K562 (cell line): Measurements from ENCODE around the gene ARL6IP1. TPM values are rescaled to one million over a fixed set of nuclear protein-coding genes. Genes with fewer than 3 reads are reported as not detected.
A peak's percentile ranks its signal among the peaks of the same experiment; 100 is the strongest.

Experiments used
- BMI1 ChIP-seq: fragments of 150-350 bp; IDR thresholded peaks from 2 replicates; pipeline ENCODE4 v1.6.1; 2014; ENCODE audit warnings: low read length
- BRCA1 ChIP-seq, 2 experiments: fragments of 450-650 bp in 1 of 2; sonication (generic) in 1 of 2; formaldehyde crosslinking in 1 of 2; IDR thresholded peaks; 2 replicates each; pipeline versions ENCODE4 v1.5.0 to v1.6.1; 2017 to 2020; ENCODE audit warnings: mild to moderate bottlenecking in 1 of 2, missing genetic modification reagents in 1 of 2
- CAMTA2 ChIP-seq: fragments of 250-450 bp; sonication (Bioruptor Pico); conservative IDR thresholded peaks from 2 replicates; pipeline ENCODE4 v1.5.1; 2022
- CREB1 ChIP-seq, 2 experiments: sonication (generic) in 1 of 2; formaldehyde crosslinking in 1 of 2; IDR thresholded peaks; 2 replicates each; pipeline versions ENCODE4 v1.6.1 to v1.8.0; 2012 to 2022; ENCODE audit warnings: inconsistent platforms in 1 of 2, mild to moderate bottlenecking in 1 of 2, missing genetic modification reagents in 1 of 2, moderate library complexity in 1 of 2
- EWSR1 ChIP-seq: fragments of 450-650 bp; IDR thresholded peaks from 2 replicates; pipeline ENCODE4 v1.6.1; 2018; ENCODE audit warnings: borderline replicate concordance, mild to moderate bottlenecking, low read depth, moderate library complexity; ENCODE audit not compliant: partially characterized antibody
- FOSL1 ChIP-seq: fragments of 200-800 bp; sonication (Bioruptor generic); conservative IDR thresholded peaks from 2 replicates; pipeline ENCODE4 v1.6.1; 2016; ENCODE audit warnings: missing genetic modification characterization, missing compliant biosample characterization
- GABPB2 ChIP-seq: fragments of 250-450 bp; sonication (Bioruptor Pico); conservative IDR thresholded peaks from 2 replicates; pipeline ENCODE4 v1.5.1; 2021; ENCODE audit warnings: mild to moderate bottlenecking
- IRF1 ChIP-seq: sonication (generic); formaldehyde crosslinking; IDR thresholded peaks from 2 replicates; pipeline ENCODE4 v1.8.0; 2022; ENCODE audit warnings: missing genetic modification reagents, mild to moderate bottlenecking, borderline replicate concordance
- NCOA2 ChIP-seq, 2 experiments: fragments of 450-650 bp; IDR thresholded peaks; 2 replicates each; pipeline ENCODE4 v1.6.1; 2018; ENCODE audit warnings: mild to moderate bottlenecking in 2 of 2, moderate library complexity in 1 of 2; ENCODE audit not compliant: partially characterized antibody in 2 of 2
- PCBP2 ChIP-seq: fragments of 200-400 bp; formaldehyde crosslinking; IDR thresholded peaks from 2 replicates; pipeline ENCODE4 v1.6.1; 2018; ENCODE audit warnings: low read length, low read depth, mild to moderate bottlenecking, moderate library complexity; ENCODE audit not compliant: poor library complexity, severe bottlenecking
- PHF21A ChIP-seq: fragments of 450-650 bp; IDR thresholded peaks from 2 replicates; pipeline ENCODE4 v1.6.1; 2017; ENCODE audit warnings: low read depth, borderline replicate concordance
- U2AF1 ChIP-seq: fragments of 200-400 bp; formaldehyde crosslinking; optimal IDR thresholded peaks from 2 replicates; pipeline ENCODE3; 2017; ENCODE audit warnings: mild to moderate bottlenecking, low read depth, low read length, moderate library complexity
- ZBED1 ChIP-seq: IDR thresholded peaks from 2 replicates; pipeline ENCODE4 v1.6.1; 2014
- ZBTB8A ChIP-seq: fragments of 450-650 bp; IDR thresholded peaks from 2 replicates; pipeline ENCODE4 v1.6.1; 2018; ENCODE audit warnings: mild to moderate bottlenecking, moderate library complexity; ENCODE audit not compliant: partially characterized antibody
- ZFP30 ChIP-seq: fragments of 250-450 bp; sonication (Bioruptor Pico); IDR thresholded peaks from 2 replicates; pipeline ENCODE4 v1.8.0; 2022; ENCODE audit warnings: moderate library complexity, mild to moderate bottlenecking, inconsistent platforms, borderline replicate concordance
- ZNF12 ChIP-seq: sonication (generic); formaldehyde crosslinking; IDR thresholded peaks from 2 replicates; pipeline ENCODE4 v1.4.0; 2020; ENCODE audit warnings: mild to moderate bottlenecking, missing genetic modification reagents
- ZNF143 ChIP-seq: sonication (generic); formaldehyde crosslinking; IDR thresholded peaks from 2 replicates; pipeline ENCODE4 v1.9.0; 2022; ENCODE audit warnings: mild to moderate bottlenecking, missing genetic modification reagents
- ZNF239 ChIP-seq: fragments of 250-450 bp; sonication (Bioruptor Pico); IDR thresholded peaks from 2 replicates; pipeline ENCODE4 v1.4.0; 2020; ENCODE audit warnings: mild to moderate bottlenecking
- ZNF347 ChIP-seq: fragments of 450-650 bp; formaldehyde crosslinking; IDR thresholded peaks from 2 replicates; pipeline ENCODE4 v1.4.0; 2020; ENCODE audit warnings: low read depth, mild to moderate bottlenecking, moderate library complexity
- ZNF76 ChIP-seq: fragments of 250-450 bp; sonication (Bioruptor Pico); IDR thresholded peaks from 2 replicates; pipeline ENCODE4 v1.4.0; 2020; ENCODE audit warnings: mild to moderate bottlenecking, moderate library complexity, borderline replicate concordance
- ZNF778 ChIP-seq: fragments of 450-650 bp; formaldehyde crosslinking; IDR thresholded peaks from 2 replicates; pipeline ENCODE4 v1.4.0; 2020; ENCODE audit warnings: mild to moderate bottlenecking, moderate library complexity
- polyA plus RNA-seq, 8 experiments: library from polyadenylated mRNA; depleted of rRNA in 4 of 8; stranded (reverse) in 5 of 8; unstranded in 3 of 8; fragments of >200 nt; fragmentation: Nextera tagmentation in 2 of 8; fragmentation: Illumina TruSeq in 1 of 8; extraction: Ambion mirVana in 2 of 8; extraction: Trizol in 1 of 8; gene quantifications; 2 replicates each; pipeline versions ENCODE4 v1.2.1 to v1.2.3, GENCODE V29; 2011 to 2014; ENCODE audit warnings: inconsistent platforms in 1 of 8, missing spikeins in 1 of 8
- total RNA-seq, 7 experiments: library from RNA; depleted of rRNA in 6 of 7; stranded (reverse); fragments of >200 nt in 6 of 7; fragmentation: Illumina TruSeq in 2 of 7; extraction: Trizol in 2 of 7; gene quantifications; 2 replicates each; pipeline versions ENCODE4 v1.2.1 to v1.2.3, GENCODE V29; 2011 to 2021; ENCODE audit warnings: low replicate concordance in 1 of 7
- TF ChIP-seq, protein P1 (sequence below): IDR thresholded peaks from 2 replicates; pipeline ENCODE4 v1.6.1; 2014; ENCODE audit warnings: antibody characterized with exemption
- TF ChIP-seq, protein P2 (sequence below): fragments of 450-650 bp; conservative IDR thresholded peaks from 2 replicates; pipeline ENCODE4 v1.6.1; 2016; ENCODE audit warnings: missing genetic modification characterization, low read depth, mild to moderate bottlenecking, missing compliant biosample characterization, moderate library complexity
- TF ChIP-seq, protein P3 (sequence below): sonication (generic); formaldehyde crosslinking; IDR thresholded peaks from 2 replicates; pipeline ENCODE4 v1.8.1; 2023; ENCODE audit warnings: mild to moderate bottlenecking, missing genetic modification reagents

The ARL6IP1 gene
- total and polyA plus RNA-seq, 9 of the 15 experiments (the other 6 are each of a cell fraction or from before 2014, with no cell fraction given) = 102 to 391 (median 162) TPM

DNA sequence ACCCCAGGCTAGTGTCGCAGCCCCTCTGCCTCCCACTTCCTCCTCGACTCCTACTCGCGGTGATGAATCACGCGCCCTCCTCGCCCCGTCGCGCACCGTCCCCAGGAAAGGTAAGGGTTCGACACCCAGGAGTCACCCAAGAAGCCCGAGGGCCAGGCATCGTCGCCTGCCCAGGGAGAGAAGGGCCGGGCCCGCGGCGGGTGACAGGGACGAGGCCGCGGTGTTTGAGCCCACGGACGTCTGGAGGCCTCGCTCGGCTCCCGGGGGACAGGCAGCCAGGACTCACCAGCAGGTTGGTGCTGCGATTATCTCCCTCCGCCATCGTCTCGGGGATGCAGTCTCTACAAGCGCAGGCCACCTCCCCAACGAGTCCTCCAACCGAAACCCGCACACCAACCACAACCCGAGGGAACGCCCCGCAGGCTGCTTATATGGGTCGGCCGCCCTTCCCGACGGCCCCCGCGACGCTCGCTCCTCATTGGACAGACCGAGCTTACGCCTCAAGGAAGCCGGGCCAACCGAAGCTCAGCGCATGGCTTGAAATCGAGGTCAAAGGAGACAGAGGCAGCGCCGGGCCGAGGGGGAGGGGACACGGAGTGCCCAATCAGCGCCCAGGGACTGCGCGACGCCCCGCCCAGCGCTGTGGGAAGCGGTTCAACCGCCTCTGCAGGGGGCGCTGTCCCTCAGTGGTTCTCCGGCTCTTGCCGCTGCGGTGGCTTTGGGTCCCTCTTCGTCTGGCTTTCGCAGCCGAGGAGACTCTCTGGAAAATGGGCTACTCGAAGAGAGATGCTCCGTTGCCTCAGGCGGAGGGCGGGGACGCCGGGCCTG is at the start of gene ARL6IP1 (continued):
- peak; percentile 48 for TF ChIP-seq U2AF1
- TF ChIP-seq, protein P1, sequence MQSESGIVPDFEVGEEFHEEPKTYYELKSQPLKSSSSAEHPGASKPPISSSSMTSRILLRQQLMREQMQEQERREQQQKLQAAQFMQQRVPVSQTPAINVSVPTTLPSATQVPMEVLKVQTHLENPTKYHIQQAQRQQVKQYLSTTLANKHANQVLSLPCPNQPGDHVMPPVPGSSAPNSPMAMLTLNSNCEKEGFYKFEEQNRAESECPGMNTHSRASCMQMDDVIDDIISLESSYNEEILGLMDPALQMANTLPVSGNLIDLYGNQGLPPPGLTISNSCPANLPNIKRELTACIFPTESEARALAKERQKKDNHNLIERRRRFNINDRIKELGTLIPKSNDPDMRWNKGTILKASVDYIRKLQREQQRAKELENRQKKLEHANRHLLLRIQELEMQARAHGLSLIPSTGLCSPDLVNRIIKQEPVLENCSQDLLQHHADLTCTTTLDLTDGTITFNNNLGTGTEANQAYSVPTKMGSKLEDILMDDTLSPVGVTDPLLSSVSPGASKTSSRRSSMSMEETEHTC = no peak
- peak; percentile 87 for TF ChIP-seq ZNF143 (CRISPR knock-in tag)
- no peak for TF ChIP-seq CAMTA2 (CRISPR knock-in tag)
- TF ChIP-seq, protein P2, sequence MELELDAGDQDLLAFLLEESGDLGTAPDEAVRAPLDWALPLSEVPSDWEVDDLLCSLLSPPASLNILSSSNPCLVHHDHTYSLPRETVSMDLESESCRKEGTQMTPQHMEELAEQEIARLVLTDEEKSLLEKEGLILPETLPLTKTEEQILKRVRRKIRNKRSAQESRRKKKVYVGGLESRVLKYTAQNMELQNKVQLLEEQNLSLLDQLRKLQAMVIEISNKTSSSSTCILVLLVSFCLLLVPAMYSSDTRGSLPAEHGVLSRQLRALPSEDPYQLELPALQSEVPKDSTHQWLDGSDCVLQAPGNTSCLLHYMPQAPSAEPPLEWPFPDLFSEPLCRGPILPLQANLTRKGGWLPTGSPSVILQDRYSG (tag) = no peak
- TF ChIP-seq NCOA2 (IDR thresholded peaks at IDR 0.05; ENCODE audit: partially characterized antibody in 2 of 2) = no peak
- no peak for TF ChIP-seq ZNF239 (CRISPR knock-in tag)
- TF ChIP-seq PCBP2 = no peak
- no peak for TF ChIP-seq ZNF347 (CRISPR knock-in tag)
- no peak for TF ChIP-seq ZFP30
- no peak; the same call in 1 of the 2 replicates for TF ChIP-seq PHF21A
- TF ChIP-seq GABPB2 (CRISPR knock-in tag) = no peak
- TF ChIP-seq EWSR1 = no peak
- TF ChIP-seq IRF1 (CRISPR knock-in tag) = no peak
- TF ChIP-seq BRCA1 (IDR thresholded peaks at IDR 0.05) = no peak
- no peak for TF ChIP-seq BRCA1 (CRISPR knock-in tag; IDR thresholded peaks at IDR 0.05)
- TF ChIP-seq ZNF76 (CRISPR knock-in tag) = no peak
- no peak for TF ChIP-seq ZBTB8A
- TF ChIP-seq BMI1 = no peak
- TF ChIP-seq ZBED1 = peak; percentile 62; the same call in 1 of the 2 replicates
- TF ChIP-seq ZNF778 = no peak
- TF ChIP-seq ZNF12 = no peak; the same call in 1 of the 2 replicates
- TF ChIP-seq CREB1 (IDR thresholded peaks at IDR 0.05) = peak; percentile 54; the same call in 1 of the 2 replicates
- peak; percentile 72 for TF ChIP-seq CREB1 (CRISPR knock-in tag; IDR thresholded peaks at IDR 0.05)
- peak; percentile 74 for TF ChIP-seq FOSL1 (tag)
- TF ChIP-seq, protein P3, sequence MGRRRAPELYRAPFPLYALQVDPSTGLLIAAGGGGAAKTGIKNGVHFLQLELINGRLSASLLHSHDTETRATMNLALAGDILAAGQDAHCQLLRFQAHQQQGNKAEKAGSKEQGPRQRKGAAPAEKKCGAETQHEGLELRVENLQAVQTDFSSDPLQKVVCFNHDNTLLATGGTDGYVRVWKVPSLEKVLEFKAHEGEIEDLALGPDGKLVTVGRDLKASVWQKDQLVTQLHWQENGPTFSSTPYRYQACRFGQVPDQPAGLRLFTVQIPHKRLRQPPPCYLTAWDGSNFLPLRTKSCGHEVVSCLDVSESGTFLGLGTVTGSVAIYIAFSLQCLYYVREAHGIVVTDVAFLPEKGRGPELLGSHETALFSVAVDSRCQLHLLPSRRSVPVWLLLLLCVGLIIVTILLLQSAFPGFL (CRISPR knock-in tag) = no peak; the same call in 1 of the 2 replicates
